Kidney (tissue), 14 donors: ENCODE measurements around the gene ZNF341. TPM values are rescaled to one million over a fixed set of nuclear protein-coding genes. Genes with fewer than 3 reads are reported as not detected.

ENCODE experiments used
- DNase-seq, 5 donors: peaks; one replicate each; pipeline ENCODE4 v3.0.0-alpha.2; 2013 to 2020
- FAIRE-seq: peaks from 2 replicates; lab custom pipeline; 2012; peaks lifted over from hg19 to GRCh38; lab: Jason Lieb, UNC
- H3K27ac ChIP-seq, 2 donors: one replicate each; pipeline ENCODE4 v1.7.0; 2013; ENCODE audit warnings: low read depth in 2 of 2, low read length in 2 of 2, inconsistent platforms in 1 of 2
- H3K27me3 ChIP-seq: one replicate; pipeline ENCODE4 v1.7.1; 2013; ENCODE audit warnings: low read length, inconsistent platforms; ENCODE audit not compliant: control insufficient read depth, insufficient read depth
- H3K36me3 ChIP-seq, 3 donors: one replicate each; pipeline versions ENCODE4 v1.7.0 to v1.7.1; 2013; ENCODE audit warnings: low read length in 3 of 3, control low read depth in 1 of 3, inconsistent platforms in 1 of 3; ENCODE audit not compliant: insufficient read depth in 3 of 3, control insufficient read depth in 2 of 3
- H3K4me1 ChIP-seq, 3 donors: one replicate each; pipeline versions ENCODE4 v1.7.0 to v1.7.1; 2013; ENCODE audit warnings: low read length in 3 of 3, inconsistent platforms in 1 of 3, low read depth in 1 of 3; ENCODE audit not compliant: control insufficient read depth in 2 of 3, insufficient read depth in 2 of 3
- H3K4me3 ChIP-seq, 3 donors: one replicate each; pipeline versions ENCODE4 v1.7.0 to v1.8.1; 2013; ENCODE audit warnings: low read length in 3 of 3, control low read depth in 1 of 3, inconsistent platforms in 1 of 3
- H3K9ac ChIP-seq, 3 donors: one replicate each; pipeline versions ENCODE4 v1.7.0 to v1.7.1; 2013; ENCODE audit warnings: low read length in 3 of 3, control low read depth in 1 of 3, inconsistent platforms in 1 of 3
- H3K9me3 ChIP-seq, 3 donors: one replicate each; pipeline versions ENCODE4 v1.7.0 to v1.7.1; 2013; ENCODE audit warnings: low read length in 3 of 3, control low read depth in 1 of 3, inconsistent platforms in 1 of 3; ENCODE audit not compliant: control insufficient read depth in 2 of 3, insufficient read depth in 1 of 3
- CTCF ChIP-seq: IDR thresholded peaks from 3 replicates; pipeline ENCODE4 v1.5.1; 2012; ENCODE audit warnings: mild to moderate bottlenecking, moderate library complexity, borderline replicate concordance; ENCODE audit not compliant: insufficient read depth; ENCODE audit errors: extremely low read depth
- intact Hi-C: fragments of 100-400 bp; cut with DNase I; formaldehyde crosslinking; loops from one replicate; pipeline ENCODE4 v1.11.1; 2022
- polyA plus RNA-seq: library from polyadenylated mRNA; stranded (reverse); fragments of 350-450 nt; fragmentation: Illumina TruSeq; extraction: RNeasy Lipid Tissue Mini Kit (QIAGEN cat#74804); gene quantifications from one replicate; pipeline ENCODE4 v1.2.3, GENCODE V29; 2014; ENCODE audit warnings: low read depth, low replicate concordance; ENCODE audit not compliant: insufficient read depth
- total RNA-seq: library from RNA; stranded (reverse); fragmentation: NEBNext Ultra II Directional; extraction: Animal tissue kit (Norgen Biotek cat#: 25700); gene quantifications from one replicate; pipeline ENCODE4 v1.2.1, GENCODE V29; 2021
- donor health status: control.
- donor health status: control.
- donor health status: control.
- donor health status: control.
- donor health status: control.
- donor health status: DM: yes; HTN: yes; CAD: no.
- donor health status: Normal renal cell carcinoma (clear cell type).

Gene ZNF341
- total and polyA plus RNA-seq, 2 donors from 2014 or later = 1.5 to 2.6 TPM

- Histone ChIP-seq H3K9ac (no peak overlapping the region), H3K4me3 (no peak overlapping the region), H3K4me1 (peaks cover 3 to 48% (median 33%) of the 10 kb centered on the region in 3 donors), H3K9me3 (no peaks in the 10 kb centered on the region), H3K36me3 (no peaks in the 10 kb centered on the region), H3K27ac (no peak overlapping the region), H3K27me3 (no peaks in the 10 kb centered on the region)
- FAIRE-seq = no peak
- no peak for DNase-seq
- intact Hi-C loops = no loop called here
- TF ChIP-seq CTCF = no peak
Observed at GRCh38 chr20:33829636-33830035, 97.8 kb downstream of the ZNF341 start.

GRCh38 chr20:33830371-33830770, 98.6 kb downstream of the ZNF341 start:
- DNase-seq (peak in 2 of 5 donors; percentile 3 to 58), FAIRE-seq (no peak)
- Histone ChIP-seq H3K9ac (no peak overlapping the region), H3K9me3 (no peaks in the 10 kb centered on the region), H3K27me3 (no peaks in the 10 kb centered on the region), H3K36me3 (no peaks in the 10 kb centered on the region), H3K4me1 (peaks cover 3 to 48% (median 30%) of the 10 kb centered on the region in 3 donors), H3K4me3 (no peak overlapping the region), H3K27ac (no peak overlapping the region)
- no peak for TF ChIP-seq CTCF
- intact Hi-C loops = no loop called here

- no peak overlapping the region for H3K27ac ChIP-seq
- intact Hi-C loops = no loop called here
- DNase-seq (peak in 4 of 5 donors; percentile 46 to 67 (median 52)), FAIRE-seq (no peak)
- H3K4me1 ChIP-seq = peaks cover 3 to 36% (median 30%) of the 10 kb centered on the region in 3 donors
- H3K27me3 ChIP-seq = no peaks in the 10 kb centered on the region
- H3K9ac ChIP-seq = no peak overlapping the region
- TF ChIP-seq CTCF = no peak
- H3K9me3 ChIP-seq = no peaks in the 10 kb centered on the region
- no peaks in the 10 kb centered on the region for H3K36me3 ChIP-seq
- H3K4me3 ChIP-seq = no peak overlapping the region
Observed at GRCh38 chr20:33832103-33832804, 100.5 kb downstream of the ZNF341 start.
